ENCODE data around the gene C3orf18. TPM values are rescaled to one million over a fixed set of nuclear protein-coding genes. Genes with fewer than 3 reads are reported as not detected.
"Not testable (repeated sequence)": the region's sequence is repeated elsewhere in the genome, so short reads cannot be mapped to it uniquely, and the experiment has no call there.

The C3orf18 gene
- total RNA-seq, 4 donors from 2014 or later: 13.6 to 23.8 (median 18.9) TPM

- Histone ChIP-seq H3K9me3 (no peaks in the 10 kb centered on the region), H3K4me3 (no peak overlapping the region), H3K27ac (replicated peaks in 1 of 4) (no peak overlapping the region), H3K27me3 (peaks cover 0 to 6% (median 0%) of the 10 kb centered on the region in 4 donors), H3K4me1 (peaks cover 15 to 20% (median 18%) of the 10 kb centered on the region in 4 donors), H3K36me3 (no peaks in the 10 kb centered on the region)
- DNase-seq (ENCODE audit: extremely low spot score): no peak
- TF ChIP-seq POLR2AphosphoS5 (IDR thresholded peaks at IDR 0.05) (no peak), POLR2A (IDR thresholded peaks at IDR 0.05; ENCODE audit: low read depth) (no peak), CTCF (IDR thresholded peaks at IDR 0.05) (no peak), EP300 (IDR thresholded peaks at IDR 0.05) (no peak)
- intact Hi-C loops (cut with DNase I): no loop called here
- 92% methylated on average over 2 of the region's 7 CpGs for WGBS
Observed at GRCh38 chr3:50518436-50518835, 49.1 kb downstream of the C3orf18 start.

- no peaks in the 10 kb centered on the region for H3K9me3 ChIP-seq
- H3K4me3 ChIP-seq: no peak overlapping the region
- no peak for TF ChIP-seq EP300 (IDR thresholded peaks at IDR 0.05)
- no peak for TF ChIP-seq POLR2AphosphoS5 (IDR thresholded peaks at IDR 0.05)
- no peak for TF ChIP-seq CTCF (IDR thresholded peaks at IDR 0.05)
- no peak for TF ChIP-seq POLR2A (IDR thresholded peaks at IDR 0.05; ENCODE audit: low read depth)
- no peaks in the 10 kb centered on the region for H3K36me3 ChIP-seq
- H3K27ac ChIP-seq (replicated peaks in 1 of 4): no peak overlapping the region
- no peak for DNase-seq (ENCODE audit: extremely low spot score)
- H3K27me3 ChIP-seq: peaks cover 0 to 6% (median 0%) of the 10 kb centered on the region in 4 donors
- H3K4me1 ChIP-seq: peaks cover 15 to 20% (median 18%) of the 10 kb centered on the region in 4 donors
- 87% methylated on average over 4 of the region's 4 CpGs for WGBS
- intact Hi-C loops (cut with DNase I): no loop called here
Observed at GRCh38 chr3:50517721-50518206, 49.8 kb downstream of the C3orf18 start.

DNA sequence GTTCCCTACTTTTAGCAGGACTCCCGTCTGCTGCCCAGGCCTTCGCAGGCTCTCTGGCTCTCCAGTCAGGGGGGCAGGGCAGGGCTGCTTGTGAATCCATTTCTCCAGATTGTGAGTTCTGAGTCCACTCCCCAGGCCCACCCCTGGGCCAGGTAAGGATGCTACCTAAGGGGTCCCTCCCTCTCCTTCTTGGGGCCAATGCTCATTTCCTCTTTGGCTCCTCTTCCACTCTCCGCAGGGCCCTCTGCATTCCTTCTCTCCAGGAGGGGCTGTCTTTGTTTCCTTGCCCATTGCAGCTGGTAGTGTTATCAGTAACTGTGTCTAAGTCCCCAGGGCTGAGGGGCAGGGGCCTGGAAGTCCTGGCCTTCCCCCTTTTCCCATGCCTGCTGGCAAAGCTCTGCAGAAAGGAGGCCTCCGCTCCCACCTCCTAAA is 51.1 kb downstream of the C3orf18 start:
- H3K9me3 ChIP-seq: no peaks in the 10 kb centered on the region
- no peak for DNase-seq (ENCODE audit: extremely low spot score)
- H3K4me1 ChIP-seq: peaks cover 15 to 20% (median 18%) of the 10 kb centered on the region in 4 donors
- H3K27ac ChIP-seq (replicated peaks in 1 of 4): peak overlapping the region; percentile 54 to 65 (median 56)
- intact Hi-C loops (cut with DNase I): no loop called here
- WGBS: 89% methylated on average over 4 of the region's 4 CpGs
- no peak overlapping the region for H3K4me3 ChIP-seq
- TF ChIP-seq CTCF (IDR thresholded peaks at IDR 0.05) (no peak), POLR2A (IDR thresholded peaks at IDR 0.05; ENCODE audit: low read depth) (no peak), POLR2AphosphoS5 (IDR thresholded peaks at IDR 0.05) (no peak)
- H3K36me3 ChIP-seq: no peaks in the 10 kb centered on the region
- H3K27me3 ChIP-seq: peaks cover 0 to 6% (median 0%) of the 10 kb centered on the region in 4 donors

GRCh38 chr3:50515565-50516439 is 51.7 kb downstream of the C3orf18 start:
- no peak for DNase-seq (ENCODE audit: extremely low spot score)
- Histone ChIP-seq H3K27ac (replicated peaks in 1 of 4) (peak overlapping the region; percentile 54 to 65 (median 56)), H3K27me3 (peaks cover 0 to 6% (median 0%) of the 10 kb centered on the region in 4 donors), H3K36me3 (no peaks in the 10 kb centered on the region), H3K4me1 (peaks cover 15 to 20% (median 18%) of the 10 kb centered on the region in 4 donors), H3K9me3 (no peaks in the 10 kb centered on the region), H3K4me3 (peak overlapping the region; percentile 29 to 41 (median 32))
- intact Hi-C loops (cut with DNase I): no loop called here
- TF ChIP-seq EP300 (IDR thresholded peaks at IDR 0.05): no peak
- no peak for TF ChIP-seq CTCF (IDR thresholded peaks at IDR 0.05)
- TF ChIP-seq POLR2AphosphoS5 (IDR thresholded peaks at IDR 0.05): no peak
- no peak for TF ChIP-seq POLR2A (IDR thresholded peaks at IDR 0.05; ENCODE audit: low read depth)
- WGBS: 14% methylated on average over 16 of the region's 22 CpGs

- H3K36me3 ChIP-seq; intact Hi-C loops (cut with DNase I); H3K4me3 ChIP-seq; H3K27me3 ChIP-seq; H3K27ac ChIP-seq (replicated peaks in 1 of 4); DNase-seq (ENCODE audit: extremely low spot score); H3K9me3 ChIP-seq: not testable (repeated sequence)
- H3K4me1 ChIP-seq: peaks cover 15 to 20% (median 18%) of the 10 kb centered on the region in 4 donors
- WGBS: 82% methylated on average over 8 of the region's 8 CpGs
Observed at GRCh38 chr3:50512908-50513307, 54.6 kb downstream of the C3orf18 start.

Measured in esophagus muscularis mucosa (tissue), 4 donors.